H1 (cell line): ENCODE measurements around the gene ZNF91. TPM values are rescaled to one million over a fixed set of nuclear protein-coding genes. Genes with fewer than 3 reads are reported as not detected.

Experiments
- BCL11A ChIP-seq, 2 experiments: IDR thresholded peaks; one replicate each; pipeline ENCODE4 v1.6.1; 2011; ENCODE audit warnings: low read depth in 2 of 2, low read length in 2 of 2, mild to moderate bottlenecking in 2 of 2
- EGR1 ChIP-seq: IDR thresholded peaks from 2 replicates; pipeline ENCODE4 v1.6.1; 2011; ENCODE audit warnings: low read depth, low read length, borderline replicate concordance
- EP300 ChIP-seq, 2 experiments: IDR thresholded peaks; 1 replicate in 1 of 2; 2 replicates in 1 of 2; pipeline ENCODE4 v1.6.1; 2011 to 2012; ENCODE audit warnings: low read depth in 2 of 2, low read length in 2 of 2, mild to moderate bottlenecking in 2 of 2, borderline replicate concordance in 1 of 2, inconsistent platforms in 1 of 2, moderate library complexity in 1 of 2
- GABPA ChIP-seq: IDR thresholded peaks from 2 replicates; pipeline ENCODE4 v1.6.1; 2011; ENCODE audit warnings: mild to moderate bottlenecking, low read length, moderate library complexity, borderline replicate concordance; ENCODE audit not compliant: insufficient read depth
- GTF2F1 ChIP-seq: IDR thresholded peaks from 2 replicates; pipeline ENCODE4 v1.6.1; 2012; ENCODE audit warnings: low read depth, low read length, improper control_type of control experiment, borderline replicate concordance
- HDAC2 ChIP-seq, 2 experiments: fragments of 300-600 bp in 1 of 2; sonication (generic) in 1 of 2; IDR thresholded peaks; 2 replicates each; pipeline ENCODE4 v1.6.1; 2011 to 2012; ENCODE audit warnings: low read depth in 2 of 2, low read length in 2 of 2, mild to moderate bottlenecking in 2 of 2, moderate library complexity in 2 of 2, borderline replicate concordance in 1 of 2, inconsistent platforms in 1 of 2
- JUND ChIP-seq: IDR thresholded peaks from 2 replicates; pipeline ENCODE4 v1.6.1; 2011; ENCODE audit warnings: mild to moderate bottlenecking, improper control_type of control experiment, low read length
- PHF8 ChIP-seq: fragments of 200-600 bp; sonication (generic); conservative IDR thresholded peaks from 2 replicates; pipeline ENCODE4 v1.7.1; 2012; ENCODE audit warnings: low read depth, mild to moderate bottlenecking, inconsistent platforms, low read length, moderate library complexity
- POLR2A ChIP-seq, 2 experiments: IDR thresholded peaks; 1 replicate in 1 of 2; 2 replicates in 1 of 2; pipeline ENCODE4 v1.6.1; 2011; ENCODE audit warnings: low read depth in 2 of 2, low read length in 2 of 2, mild to moderate bottlenecking in 2 of 2; ENCODE audit errors: control extremely low read depth in 1 of 2
- RBBP5 ChIP-seq: IDR thresholded peaks from 2 replicates; pipeline ENCODE4 v1.7.1; 2012; ENCODE audit warnings: low read depth, mild to moderate bottlenecking, inconsistent platforms, low read length, moderate library complexity, borderline replicate concordance
- SAP30 ChIP-seq: fragments of 300-600 bp; sonication (generic); IDR thresholded peaks from 2 replicates; pipeline ENCODE4 v1.7.1; 2012; ENCODE audit warnings: low read length, moderate library complexity, mild to moderate bottlenecking, inconsistent platforms; ENCODE audit not compliant: insufficient read depth, insufficient replicate concordance
- SP1 ChIP-seq: IDR thresholded peaks from 2 replicates; pipeline ENCODE4 v1.6.1; 2011; ENCODE audit warnings: low read depth, low read length
- SRF ChIP-seq: IDR thresholded peaks from 2 replicates; pipeline ENCODE4 v1.6.1; 2011; ENCODE audit warnings: mild to moderate bottlenecking, low read depth, low read length, moderate library complexity
- SUZ12 ChIP-seq: fragments of 200-600 bp; sonication (generic); IDR thresholded peaks from 2 replicates; pipeline ENCODE4 v1.6.1; 2012; ENCODE audit warnings: mild to moderate bottlenecking, inconsistent platforms, low read length, moderate library complexity, mixed read lengths
- TAF7 ChIP-seq: optimal IDR thresholded peaks from 2 replicates; pipeline ENCODE3; 2011; ENCODE audit warnings: low read depth, mild to moderate bottlenecking, inconsistent platforms, low read length, moderate library complexity, borderline replicate concordance
- TCF12 ChIP-seq: IDR thresholded peaks from 2 replicates; pipeline ENCODE4 v1.6.1; 2011; ENCODE audit warnings: low read depth, mild to moderate bottlenecking, low read length
- TEAD4 ChIP-seq: IDR thresholded peaks from 2 replicates; pipeline ENCODE4 v1.6.1; 2012; ENCODE audit warnings: low read depth, low read length, inconsistent platforms, mixed read lengths
- polyA plus RNA-seq, 7 experiments: library from polyadenylated mRNA; depleted of rRNA in 3 of 7; stranded (reverse) in 5 of 7; unstranded in 2 of 7; fragments of >200 nt in 5 of 7; fragments of 200-250 nt in 2 of 7; gene quantifications; 1 replicate in 5 of 7; 2 replicates in 1 of 7; 4 replicates in 1 of 7; pipeline versions ENCODE4 v1.2.1 to v1.2.3, GENCODE V29; 2011 to 2013; ENCODE audit warnings: missing spikeins in 2 of 7, mixed read lengths in 2 of 7
- total RNA-seq: library from RNA; stranded (reverse); fragmentation: NEBNext Ultra II Directional; extraction: Animal tissue kit (Norgen Biotek cat#: 25700); gene quantifications from 2 replicates; pipeline ENCODE4 v1.2.1, GENCODE V29; 2021
- TF ChIP-seq, protein P1 (sequence below): IDR thresholded peaks from 2 replicates; pipeline ENCODE4 v1.6.1; 2011; ENCODE audit warnings: low read length, improper control_type of control experiment

The ZNF91 gene
- total and polyA plus RNA-seq, 2 of the 8 experiments (the other 6 are each of a cell fraction or from before 2014, with no cell fraction given), result 16.5 to 35.1 TPM

DNA sequence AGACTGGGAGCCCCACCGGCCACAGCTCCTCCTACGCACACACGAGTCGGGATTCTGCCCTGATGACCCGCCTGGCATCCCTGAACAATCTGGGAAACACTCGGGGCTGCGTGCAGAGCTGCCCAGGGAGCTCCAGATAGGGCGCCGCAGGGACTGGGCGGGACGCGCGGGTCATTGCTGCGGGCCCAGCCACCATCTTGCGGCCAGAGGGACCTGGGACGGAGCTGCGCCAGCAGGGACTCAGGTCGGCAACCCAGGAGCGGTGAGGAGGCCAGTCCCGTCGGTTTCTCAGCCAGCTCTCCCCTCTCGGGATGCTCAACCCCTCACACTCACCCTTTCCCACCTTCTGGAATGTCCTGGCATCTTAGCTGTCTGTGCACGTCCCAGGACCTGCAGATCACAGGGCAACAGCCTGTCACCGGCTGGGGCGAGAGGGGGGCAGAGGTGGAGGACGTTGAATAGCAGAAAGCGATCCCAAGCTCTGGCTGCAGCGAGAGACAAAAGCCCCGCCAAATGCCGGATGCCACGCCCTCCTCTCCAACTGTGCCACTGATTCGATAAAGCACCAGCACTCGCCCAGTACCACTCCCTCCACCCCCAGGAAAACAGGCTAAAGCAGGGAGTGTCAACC lies 20.4 kb upstream of the ZNF91 start (continued):
- TF ChIP-seq JUND (0 out of 2 replicates have a peak, but pooled peaks have one; percentile 4), EGR1 (0 out of 2 replicates have a peak, but pooled peaks have one; percentile 13), SRF (no peak), POLR2A (IDR thresholded peaks at IDR 0.05; ENCODE audit: control extremely low read depth in 1 of 2, low read depth in 2 of 2, low read length in 2 of 2) (peak in 1 of 2 experiments; percentile 90; a peak in 2 of 3 replicates), PHF8 (peak; percentile 81), TEAD4 (no peak), RBBP5 (peak; percentile 87; the same call in 1 of the 2 replicates), SUZ12 (no peak), TAF7 (peak; percentile 69), GTF2F1 (peak; percentile 55; the same call in 1 of the 2 replicates), HDAC2 (IDR thresholded peaks at IDR 0.05; ENCODE audit: borderline replicate concordance in 1 of 2, low read depth in 2 of 2, low read length in 2 of 2) (no peak), SAP30 (peak; percentile 77), BCL11A (IDR thresholded peaks at IDR 0.05; ENCODE audit: low read depth in 2 of 2, low read length in 2 of 2) (no peak), TCF12 (no peak), GABPA (no peak), SP1 (no peak), EP300 (IDR thresholded peaks at IDR 0.05; ENCODE audit: borderline replicate concordance in 1 of 2, low read depth in 2 of 2, low read length in 2 of 2) (no peak)
- TF ChIP-seq, protein P1, sequence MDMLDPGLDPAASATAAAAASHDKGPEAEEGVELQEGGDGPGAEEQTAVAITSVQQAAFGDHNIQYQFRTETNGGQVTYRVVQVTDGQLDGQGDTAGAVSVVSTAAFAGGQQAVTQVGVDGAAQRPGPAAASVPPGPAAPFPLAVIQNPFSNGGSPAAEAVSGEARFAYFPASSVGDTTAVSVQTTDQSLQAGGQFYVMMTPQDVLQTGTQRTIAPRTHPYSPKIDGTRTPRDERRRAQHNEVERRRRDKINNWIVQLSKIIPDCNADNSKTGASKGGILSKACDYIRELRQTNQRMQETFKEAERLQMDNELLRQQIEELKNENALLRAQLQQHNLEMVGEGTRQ, result no peak
